SH-SY5Y (cell line): ENCODE data around the gene OR10P1.

ENCODE experiments used
- GATA2 ChIP-seq: IDR thresholded peaks from 2 replicates; pipeline ENCODE4 v1.6.1; 2011; ENCODE audit warnings: mild to moderate bottlenecking, low read depth, low read length
- GATA3 ChIP-seq: IDR thresholded peaks from 2 replicates; pipeline ENCODE4 v1.6.1; 2011; ENCODE audit warnings: low read depth, mild to moderate bottlenecking, low read length, moderate library complexity

Gene OR10P1

GRCh38 chr12:55663391-55663790 lies 26.7 kb downstream of the OR10P1 start:
- no peak for TF ChIP-seq GATA3
- TF ChIP-seq GATA2, result no peak

- no peak for TF ChIP-seq GATA2
- TF ChIP-seq GATA3, result no peak
Observed at GRCh38 chr12:55664826-55665225, 28.1 kb downstream of the OR10P1 start.

- TF ChIP-seq GATA2, result no peak
- TF ChIP-seq GATA3, result no peak
Observed at GRCh38 chr12:55666508-55666907, 29.8 kb downstream of the OR10P1 start.

- TF ChIP-seq GATA2 (no peak), GATA3 (no peak)
Observed at GRCh38 chr12:55670276-55670675, 33.6 kb downstream of the OR10P1 start.

- no peak for TF ChIP-seq GATA3
- no peak for TF ChIP-seq GATA2
Observed at GRCh38 chr12:55671746-55672145, 35.1 kb downstream of the OR10P1 start.

- TF ChIP-seq GATA2 (no peak), GATA3 (no peak)
Observed at GRCh38 chr12:55673638-55674037, 36.9 kb downstream of the OR10P1 start.

GRCh38 chr12:55675666-55676065 lies 39.0 kb downstream of the OR10P1 start:
- TF ChIP-seq GATA3 (no peak), GATA2 (no peak)

- TF ChIP-seq GATA3 (no peak), GATA2 (no peak)
Observed at GRCh38 chr12:55676707-55677106, 40.0 kb downstream of the OR10P1 start.

- TF ChIP-seq GATA3, result no peak
- TF ChIP-seq GATA2, result no peak
Observed at GRCh38 chr12:55679691-55680090, 43.0 kb downstream of the OR10P1 start.

- TF ChIP-seq GATA2 (no peak), GATA3 (no peak)
Observed at GRCh38 chr12:55681142-55682077, 44.7 kb downstream of the OR10P1 start.

GRCh38 chr12:55682087-55682796 lies 45.5 kb downstream of the OR10P1 start:
- TF ChIP-seq GATA2 (no peak), GATA3 (no peak)

GRCh38 chr12:55683676-55684075 lies 47.0 kb downstream of the OR10P1 start:
- TF ChIP-seq GATA2, result no peak
- TF ChIP-seq GATA3, result no peak

- TF ChIP-seq GATA3 (no peak), GATA2 (no peak)
Observed at GRCh38 chr12:55684761-55685370, 48.2 kb downstream of the OR10P1 start.

GRCh38 chr12:55685671-55686070 lies 49.0 kb downstream of the OR10P1 start:
- TF ChIP-seq GATA2 (no peak), GATA3 (no peak)

GRCh38 chr12:55686366-55687010 lies 49.8 kb downstream of the OR10P1 start:
- TF ChIP-seq GATA2 (no peak), GATA3 (no peak)
